Ishikawa (cell line): ENCODE data around the gene TSPAN9.

ENCODE experiments used
- CEBPB ChIP-seq: IDR thresholded peaks from 2 replicates; pipeline ENCODE4 v1.6.1; 2012
- CREB1 ChIP-seq: IDR thresholded peaks from 2 replicates; pipeline ENCODE4 v1.6.1; 2012; ENCODE audit warnings: low read depth
- EGR1 ChIP-seq: IDR thresholded peaks from 2 replicates; pipeline ENCODE4 v1.6.1; 2012
- EP300 ChIP-seq: IDR thresholded peaks from 2 replicates; pipeline ENCODE4 v1.6.1; 2012; ENCODE audit warnings: borderline replicate concordance
- FOXM1 ChIP-seq: IDR thresholded peaks from 2 replicates; pipeline ENCODE4 v1.6.1; 2012; ENCODE audit warnings: low read depth, borderline replicate concordance
- MAX ChIP-seq: IDR thresholded peaks from 2 replicates; pipeline ENCODE4 v1.6.1; 2012
- NFIC ChIP-seq: IDR thresholded peaks from 2 replicates; pipeline ENCODE4 v1.6.1; 2012
- RAD21 ChIP-seq: IDR thresholded peaks from 2 replicates; pipeline ENCODE4 v1.6.1; 2012; ENCODE audit warnings: low read depth
- REST ChIP-seq: IDR thresholded peaks from 2 replicates; pipeline ENCODE4 v1.6.1; 2012; ENCODE audit warnings: low read depth, mild to moderate bottlenecking
- TAF1 ChIP-seq: IDR thresholded peaks from 2 replicates; pipeline ENCODE4 v1.6.1; 2012; ENCODE audit warnings: low read depth, mild to moderate bottlenecking
- TCF12 ChIP-seq: IDR thresholded peaks from 2 replicates; pipeline ENCODE4 v1.6.1; 2012; ENCODE audit warnings: low read depth
- TEAD4 ChIP-seq: IDR thresholded peaks from 2 replicates; pipeline ENCODE4 v1.6.1; 2012
- USF1 ChIP-seq: IDR thresholded peaks from 2 replicates; pipeline ENCODE4 v1.6.1; 2012
- YY1 ChIP-seq: IDR thresholded peaks from 2 replicates; pipeline ENCODE4 v1.6.1; 2012; ENCODE audit warnings: low read depth
- ZBTB7A ChIP-seq: IDR thresholded peaks from 2 replicates; pipeline ENCODE4 v1.6.1; 2012; ENCODE audit warnings: low read depth

The TSPAN9 gene

GRCh38 chr12:3243376-3244084 is 166.4 kb downstream of the TSPAN9 start:
- TF ChIP-seq YY1: no peak
- peak; percentile 91 for TF ChIP-seq NFIC
- no peak for TF ChIP-seq MAX
- TF ChIP-seq EGR1: no peak
- no peak for TF ChIP-seq CEBPB
- no peak; the same call in 1 of the 2 replicates for TF ChIP-seq RAD21
- TF ChIP-seq TAF1: no peak
- TF ChIP-seq REST: no peak
- TF ChIP-seq TCF12: peak; percentile 93
- TF ChIP-seq EP300: peak; percentile 80
- TF ChIP-seq TEAD4: peak; percentile 91
- TF ChIP-seq USF1: no peak; the same call in 1 of the 2 replicates
- no peak for TF ChIP-seq FOXM1
- TF ChIP-seq ZBTB7A: no peak

- no peak for TF ChIP-seq RAD21
Measured at GRCh38 chr12:3244219-3244750, 167.1 kb downstream of the TSPAN9 start.

- TF ChIP-seq MAX: no peak
- no peak for TF ChIP-seq FOXM1
Measured at GRCh38 chr12:3246253-3246652, 169.1 kb downstream of the TSPAN9 start.

GRCh38 chr12:3247077-3247476 is 169.9 kb downstream of the TSPAN9 start:
- TF ChIP-seq USF1 (no peak), EGR1 (no peak), REST (no peak), YY1 (no peak), TAF1 (no peak), FOXM1 (no peak), TCF12 (no peak), CEBPB (no peak), NFIC (no peak), CREB1 (no peak), MAX (no peak), EP300 (no peak)

GRCh38 chr12:3247629-3248161 is 170.5 kb downstream of the TSPAN9 start:
- no peak for TF ChIP-seq TCF12
- no peak for TF ChIP-seq TEAD4
- TF ChIP-seq RAD21: no peak
- no peak for TF ChIP-seq EGR1
- no peak for TF ChIP-seq YY1
- TF ChIP-seq CEBPB: no peak
- TF ChIP-seq USF1: no peak
- no peak for TF ChIP-seq EP300
- TF ChIP-seq CREB1: no peak
- TF ChIP-seq ZBTB7A: no peak
- no peak for TF ChIP-seq MAX
- TF ChIP-seq NFIC: no peak
- TF ChIP-seq REST: no peak
- no peak for TF ChIP-seq TAF1
- TF ChIP-seq FOXM1: no peak
